Glomerular endothelial cell (primary cell): ENCODE measurements around the gene PAN2. TPM values are rescaled to one million over a fixed set of nuclear protein-coding genes. Genes with fewer than 3 reads are reported as not detected.
"Not testable (repeated sequence)": the region's sequence is repeated elsewhere in the genome, so short reads cannot be mapped to it uniquely, and the experiment has no call there.

Experiments used
- DNase-seq: peaks from one replicate; pipeline ENCODE4 v3.0.0-alpha.2; 2011; ENCODE audit warnings: low read depth, low spot score; ENCODE audit errors: extremely low read depth
- total RNA-seq: library from RNA; depleted of rRNA; stranded (reverse); fragments of >200 nt; gene quantifications from 2 replicates; pipeline ENCODE4 v1.2.3, GENCODE V29; 2015

PAN2 gene
- total RNA-seq, 1 donor from 2014 or later, result 18.4 TPM

DNA sequence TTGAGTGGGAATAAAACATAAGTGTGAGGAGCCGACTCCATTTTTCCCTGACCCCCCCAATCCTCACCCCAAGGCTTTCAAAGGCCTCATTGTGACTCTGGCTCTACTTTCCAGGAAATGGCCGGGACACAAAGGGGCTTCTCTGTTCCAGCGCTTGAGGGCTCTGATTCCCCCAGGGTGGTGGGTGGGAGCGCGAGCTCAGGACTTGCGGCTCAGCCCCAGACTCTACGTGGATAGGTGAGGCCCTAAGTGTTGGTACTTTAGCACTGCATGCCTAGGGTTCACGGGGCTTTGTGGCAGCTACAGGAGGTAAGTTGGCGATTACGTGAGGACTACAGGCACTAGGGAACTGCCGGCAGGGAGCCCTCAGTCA is 18.6 kb downstream of the PAN2 start:
- no peak for DNase-seq

DNA sequence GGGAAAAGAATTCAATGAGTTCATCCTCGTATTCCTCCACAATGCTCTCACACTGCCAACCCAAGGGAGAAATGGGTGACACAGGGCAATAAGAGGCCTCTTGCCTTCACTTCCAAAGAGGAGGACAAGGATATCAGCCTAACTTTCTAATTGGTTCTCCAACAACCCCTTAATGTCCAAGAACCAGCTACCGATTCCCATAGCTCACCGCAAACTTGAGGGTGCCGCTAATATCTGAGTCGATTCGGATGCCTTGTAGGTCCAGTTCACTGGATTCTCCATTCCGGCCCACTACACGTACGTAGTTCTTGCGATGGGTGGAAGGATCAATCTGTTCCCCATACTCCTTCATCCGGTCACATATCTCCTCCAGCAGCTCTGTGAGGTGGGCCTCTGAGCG is 22.8 kb downstream of the PAN2 start:
- DNase-seq, result no peak

DNA sequence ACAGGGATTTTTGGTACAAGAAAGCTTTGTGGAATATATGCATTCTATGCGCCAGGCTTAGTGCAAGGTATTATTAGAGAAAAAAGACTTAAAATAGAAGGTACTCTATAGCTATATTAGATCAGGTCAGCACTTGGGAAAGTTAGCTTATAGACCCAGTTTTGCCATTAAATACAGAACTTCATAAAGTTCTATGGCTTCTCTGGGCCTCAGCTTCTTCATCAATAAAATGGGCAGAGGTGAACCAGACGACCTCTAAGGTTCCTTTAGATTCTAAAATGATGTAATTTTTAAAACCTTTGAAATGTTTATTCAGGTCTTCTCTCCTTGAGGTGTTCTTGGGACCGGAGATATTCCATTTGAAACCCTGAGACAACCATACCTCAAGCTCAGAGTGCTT is 25.1 kb downstream of the PAN2 start:
- no peak for DNase-seq

DNA sequence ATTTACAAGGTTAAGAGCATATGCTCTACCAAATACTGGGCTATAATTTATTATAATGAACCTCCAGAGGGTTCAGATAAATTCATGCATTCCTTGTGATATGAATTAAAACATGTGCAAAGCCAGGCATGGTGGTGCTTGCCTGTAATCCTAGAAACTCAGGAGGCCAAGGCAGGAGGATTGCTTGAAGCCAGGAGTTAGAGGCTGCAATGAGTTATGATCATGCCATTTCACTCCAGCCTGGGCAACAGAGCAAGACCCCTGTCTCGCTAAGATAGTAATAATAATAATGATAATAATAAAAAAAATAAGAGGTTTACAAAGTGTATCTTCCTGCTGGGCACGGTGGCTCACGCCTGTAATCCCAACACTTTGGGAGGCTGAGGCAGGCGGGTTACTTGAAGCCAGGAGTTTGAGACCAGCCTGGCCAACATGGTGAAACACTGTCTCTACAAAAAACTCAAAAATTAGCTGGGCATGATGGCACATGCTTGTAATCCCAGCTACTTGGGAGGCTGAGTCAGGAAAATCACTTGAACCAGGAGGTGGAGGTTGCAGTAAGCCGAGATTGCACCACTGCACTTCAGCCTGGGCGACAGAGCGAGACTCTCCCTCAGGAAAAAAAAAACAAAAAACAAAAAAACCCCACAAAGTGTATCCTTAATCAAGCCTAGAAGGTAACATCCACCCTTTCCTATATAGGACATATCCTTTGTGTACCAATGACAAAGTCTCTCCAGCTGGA is 26.4 kb downstream of the PAN2 start:
- no peak for DNase-seq

DNA sequence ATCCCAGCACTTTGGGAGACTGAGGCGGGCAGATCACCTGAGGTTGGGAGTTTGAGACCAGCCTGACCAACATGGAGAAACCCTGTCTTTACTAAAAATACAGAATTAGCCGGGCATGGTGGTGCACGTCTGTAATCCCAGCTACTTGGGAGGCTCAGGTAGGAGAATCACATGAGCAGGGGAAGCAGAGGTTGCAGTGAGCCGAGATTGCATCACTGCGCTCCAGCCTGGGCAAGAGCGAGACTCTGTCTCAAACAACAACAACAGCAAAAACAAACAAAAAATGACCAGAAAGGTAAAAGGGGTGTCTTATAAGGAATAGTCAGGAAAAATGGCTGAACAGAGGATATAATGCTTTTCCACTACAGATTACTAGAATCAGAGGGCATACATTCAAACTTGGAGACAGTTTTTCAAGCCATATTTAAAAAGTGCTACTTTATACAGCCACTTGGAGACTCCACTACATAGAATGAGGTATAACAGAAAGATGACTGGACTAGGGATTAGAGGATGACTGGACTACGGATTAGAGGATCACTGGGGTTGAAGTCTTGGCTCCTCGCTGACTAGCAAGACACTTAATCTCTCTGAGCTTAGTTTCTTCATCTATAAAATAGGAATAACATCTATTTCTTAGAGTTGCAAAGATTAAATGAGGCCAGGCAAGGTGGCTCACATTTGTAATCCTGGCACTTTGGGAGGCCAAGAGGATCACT is 28.8 kb downstream of the PAN2 start:
- DNase-seq, result no peak

DNA sequence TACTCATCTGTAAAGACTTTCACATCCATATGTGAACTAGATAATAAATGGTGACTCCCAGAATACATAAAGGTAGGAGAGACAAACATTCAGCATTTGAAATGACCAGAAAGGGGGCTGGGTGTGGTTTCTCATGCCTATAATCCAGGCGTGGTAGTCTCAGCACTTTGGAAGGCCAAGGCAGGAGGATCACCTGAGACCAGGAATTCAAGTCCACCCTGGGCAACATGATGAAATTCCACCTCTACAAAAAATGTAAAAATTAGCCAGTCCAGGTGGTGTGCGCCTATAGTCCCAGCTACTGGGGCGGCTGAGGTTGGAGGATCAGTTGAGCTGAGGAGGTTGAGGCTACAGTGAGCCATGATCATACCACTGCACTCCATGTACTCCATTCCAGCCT is 29.5 kb downstream of the PAN2 start:
- no peak for DNase-seq

DNA sequence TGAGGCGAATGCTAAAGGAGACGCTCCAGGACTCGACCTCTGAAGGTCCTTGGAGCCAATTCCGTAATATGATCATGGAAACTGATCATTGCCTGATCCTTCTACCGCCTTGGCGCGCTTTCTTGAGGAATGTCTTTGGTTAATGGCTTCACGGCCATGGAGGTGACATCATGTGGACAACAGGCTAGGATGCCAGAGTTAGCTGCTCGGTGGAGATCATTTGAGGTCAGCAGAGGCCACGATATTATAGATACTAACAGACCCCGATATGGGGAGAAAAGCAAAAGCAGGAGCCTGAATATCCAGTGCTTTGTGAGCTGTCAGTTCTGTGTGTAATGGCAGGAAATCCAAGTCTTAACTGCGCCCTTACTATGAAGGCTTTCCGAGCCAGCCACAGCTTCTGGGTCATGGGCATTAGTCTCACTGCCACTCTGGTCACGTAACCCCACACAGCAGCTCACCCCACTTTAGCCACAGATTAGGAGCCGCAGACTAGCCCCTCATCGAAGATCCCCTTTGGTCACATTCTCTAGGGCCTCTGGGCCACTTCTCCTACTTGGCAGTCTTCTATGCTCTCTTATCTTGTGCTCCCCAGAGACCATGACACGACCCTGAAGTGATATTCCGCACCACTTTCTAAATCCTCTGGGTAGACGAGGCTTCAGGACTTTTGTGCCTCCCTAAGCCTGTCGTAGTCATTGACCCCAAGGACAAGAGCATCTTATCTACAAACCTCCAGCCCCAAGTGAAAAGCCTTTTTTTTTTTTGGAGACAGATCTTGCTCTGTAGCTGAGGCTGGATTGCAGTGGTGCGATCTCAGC is 32.9 kb downstream of the PAN2 start:
- DNase-seq, result no peak

DNA sequence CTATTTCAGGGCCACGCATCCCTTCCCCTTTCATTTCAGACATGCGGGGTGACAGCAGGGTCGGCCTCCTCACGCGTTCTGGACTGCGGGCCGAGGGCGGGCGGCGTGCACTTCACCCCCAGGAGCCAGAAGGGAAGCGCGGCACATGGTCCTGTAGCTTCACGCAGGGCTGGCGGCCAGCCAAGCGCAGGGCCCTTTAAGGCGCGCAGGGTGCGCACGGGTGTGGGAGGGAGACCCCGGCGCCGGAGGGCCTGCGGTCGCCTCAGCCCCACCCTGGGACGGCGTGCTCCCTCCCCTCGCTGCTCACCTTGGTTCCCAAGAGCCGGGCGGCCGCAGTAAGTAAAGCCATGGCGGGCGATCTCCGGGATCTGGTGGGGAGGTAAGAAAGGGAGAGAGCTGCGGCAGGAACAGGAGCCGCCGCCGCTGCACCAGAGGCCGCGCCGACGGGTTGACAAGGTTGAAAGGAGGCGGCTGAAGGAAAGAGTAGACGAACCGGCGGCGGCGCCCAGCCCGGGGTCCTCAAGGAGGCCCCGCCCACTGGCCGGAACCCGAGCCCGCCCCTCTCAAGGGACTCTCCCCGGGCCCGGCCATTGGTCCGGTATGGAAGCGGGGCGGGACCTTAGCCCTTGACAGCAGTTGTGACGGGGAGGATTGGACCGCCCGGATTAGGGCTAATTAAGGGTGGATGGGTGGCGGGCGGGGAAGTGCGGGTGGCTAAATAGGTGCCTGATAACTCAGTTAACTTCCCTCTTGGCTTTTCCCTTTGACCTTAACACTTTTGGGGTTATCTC is 33.8 kb downstream of the PAN2 start, which contains the start of gene CS:
Gene CS, minus strand, starts transcription at position 478 of the 791 bp plus-strand sequence. Its CDS starts 129 bp downstream, at position 349.
- peak; percentile 65 for DNase-seq

DNA sequence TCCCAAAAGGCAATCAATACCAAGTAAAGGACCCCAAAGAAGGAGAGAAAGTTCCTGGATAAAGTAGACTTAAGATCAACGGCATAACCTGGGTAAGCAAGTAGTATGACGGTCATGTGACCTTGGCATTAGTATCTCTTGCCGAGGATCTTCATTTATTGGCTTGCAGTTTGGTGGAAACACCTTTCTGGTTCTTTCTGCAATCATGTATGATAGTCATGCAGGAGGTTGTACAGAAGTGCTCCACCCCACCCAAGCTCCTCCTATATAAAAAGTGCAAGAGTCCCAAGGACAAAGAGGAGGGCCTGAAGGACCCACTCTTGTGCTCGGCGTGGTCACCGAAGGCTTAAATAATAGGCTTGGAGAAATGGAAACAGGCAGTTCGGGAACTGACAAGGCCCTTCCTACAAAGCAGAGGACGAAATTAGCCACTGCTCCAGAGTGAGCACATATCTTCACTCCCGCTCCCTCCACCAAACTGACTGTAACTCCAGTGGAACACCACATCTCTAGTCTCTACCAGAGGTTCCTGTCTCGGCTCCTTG is 34.4 kb downstream of the PAN2 start:
- no peak for DNase-seq

DNA sequence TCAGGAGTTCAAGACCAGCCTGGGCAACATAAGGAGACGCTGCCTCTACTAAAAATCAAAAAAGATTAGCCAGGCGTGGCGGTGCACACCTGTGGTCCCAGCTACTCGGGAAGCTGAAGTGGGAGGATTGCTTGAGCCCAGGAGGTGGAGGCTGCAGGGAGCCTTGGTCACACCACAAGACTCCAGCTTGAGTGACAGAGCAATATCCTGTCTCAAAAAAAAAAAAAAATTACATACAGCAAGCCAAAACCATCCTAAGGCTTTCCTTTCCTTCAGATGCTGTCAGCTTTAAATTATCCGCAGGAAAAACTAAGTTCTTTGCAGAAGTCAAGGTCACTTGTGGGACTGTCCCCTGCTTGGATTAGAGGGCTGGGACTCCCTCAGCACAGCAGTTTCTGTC is 35.0 kb downstream of the PAN2 start:
- DNase-seq, result no peak

DNA sequence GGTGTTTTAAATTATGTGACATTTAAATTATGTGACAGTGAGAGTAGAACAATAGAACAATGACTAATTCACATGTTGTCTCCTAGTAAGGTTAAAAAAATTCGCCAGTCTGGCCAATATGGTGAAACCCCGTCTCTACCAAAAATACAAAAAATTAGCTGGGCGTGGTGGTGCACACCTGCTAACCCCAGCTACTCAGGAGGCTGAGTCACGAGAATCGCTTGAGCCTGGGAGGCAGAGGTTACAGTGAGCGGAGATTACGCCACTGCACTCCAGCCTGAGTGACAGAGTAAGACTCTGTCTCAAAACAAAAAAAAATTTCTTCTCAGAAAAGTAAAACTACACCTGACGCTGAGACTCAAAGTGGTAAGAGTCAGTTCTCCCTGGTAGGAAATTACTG is 36.4 kb downstream of the PAN2 start:
- DNase-seq, result no peak

DNA sequence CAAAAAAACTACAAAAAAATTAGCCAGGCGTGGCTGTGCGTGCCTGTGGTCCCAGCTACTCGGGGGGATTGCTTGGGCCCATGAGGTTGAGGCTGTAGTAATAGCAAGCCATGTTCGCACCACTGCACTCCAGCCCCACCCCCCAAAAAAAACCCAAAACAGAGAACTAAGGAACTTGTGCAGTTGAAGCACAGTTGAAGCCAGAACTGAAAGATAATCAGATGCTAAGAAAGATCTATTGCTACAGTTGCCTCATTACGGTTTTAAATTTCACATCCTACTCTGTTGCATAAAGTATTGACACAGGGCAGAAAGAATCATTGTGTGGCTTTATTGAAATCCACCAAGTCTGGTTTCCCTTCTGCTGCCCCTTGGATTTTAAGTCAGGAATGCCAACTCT is 37.5 kb downstream of the PAN2 start:
- no peak for DNase-seq

DNA sequence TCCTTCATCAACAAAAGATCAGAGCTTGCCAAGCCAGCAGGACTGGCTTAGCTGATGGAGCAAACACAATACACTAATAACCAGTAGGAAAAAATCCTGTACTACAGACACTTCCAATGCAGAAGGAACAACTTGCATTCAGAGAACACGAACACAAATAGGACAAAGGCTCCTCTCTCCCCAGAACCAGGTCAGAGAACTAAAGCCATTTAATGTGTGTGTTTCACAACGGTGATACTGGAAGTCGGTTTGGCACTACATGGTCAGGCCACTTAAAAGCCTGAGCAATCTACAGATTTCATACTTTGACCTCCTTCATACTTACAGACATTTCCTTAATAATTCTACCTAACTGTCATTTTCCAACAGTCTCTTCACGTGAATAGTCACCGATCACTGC is 40.0 kb downstream of the PAN2 start:
- no peak for DNase-seq

DNA sequence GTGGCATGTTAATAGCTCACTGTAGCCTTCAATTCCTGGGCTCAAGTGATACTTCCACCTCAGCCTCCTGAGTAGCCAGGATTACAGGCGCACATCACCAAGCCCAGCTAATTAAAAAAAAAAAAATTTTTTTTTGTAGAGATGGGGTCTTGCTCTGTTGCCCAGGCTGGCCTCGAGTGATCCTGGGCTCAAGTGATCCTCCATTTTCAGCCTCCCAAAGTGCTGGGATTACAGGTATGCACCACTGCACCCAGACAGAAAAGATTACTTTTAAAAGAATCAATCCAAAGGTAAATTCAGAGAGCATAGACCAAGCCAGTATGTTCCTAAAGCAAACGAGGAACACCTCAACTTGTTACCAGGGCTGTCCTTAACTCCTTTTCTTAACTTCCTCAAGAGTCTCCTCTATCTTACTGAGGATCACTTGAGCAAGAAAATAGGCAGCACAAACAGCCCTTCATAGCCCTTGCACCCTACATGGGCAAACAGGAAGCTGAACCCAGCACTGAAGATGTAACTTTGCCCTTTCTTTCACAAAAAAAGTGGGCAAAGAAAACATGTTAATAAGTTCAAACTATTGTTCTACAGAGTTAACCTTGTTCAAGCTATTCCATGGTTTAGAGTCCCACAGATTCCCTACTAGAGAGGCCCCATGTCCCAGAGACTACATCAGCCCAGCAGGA is 45.0 kb downstream of the PAN2 start:
- DNase-seq, result no peak

DNA sequence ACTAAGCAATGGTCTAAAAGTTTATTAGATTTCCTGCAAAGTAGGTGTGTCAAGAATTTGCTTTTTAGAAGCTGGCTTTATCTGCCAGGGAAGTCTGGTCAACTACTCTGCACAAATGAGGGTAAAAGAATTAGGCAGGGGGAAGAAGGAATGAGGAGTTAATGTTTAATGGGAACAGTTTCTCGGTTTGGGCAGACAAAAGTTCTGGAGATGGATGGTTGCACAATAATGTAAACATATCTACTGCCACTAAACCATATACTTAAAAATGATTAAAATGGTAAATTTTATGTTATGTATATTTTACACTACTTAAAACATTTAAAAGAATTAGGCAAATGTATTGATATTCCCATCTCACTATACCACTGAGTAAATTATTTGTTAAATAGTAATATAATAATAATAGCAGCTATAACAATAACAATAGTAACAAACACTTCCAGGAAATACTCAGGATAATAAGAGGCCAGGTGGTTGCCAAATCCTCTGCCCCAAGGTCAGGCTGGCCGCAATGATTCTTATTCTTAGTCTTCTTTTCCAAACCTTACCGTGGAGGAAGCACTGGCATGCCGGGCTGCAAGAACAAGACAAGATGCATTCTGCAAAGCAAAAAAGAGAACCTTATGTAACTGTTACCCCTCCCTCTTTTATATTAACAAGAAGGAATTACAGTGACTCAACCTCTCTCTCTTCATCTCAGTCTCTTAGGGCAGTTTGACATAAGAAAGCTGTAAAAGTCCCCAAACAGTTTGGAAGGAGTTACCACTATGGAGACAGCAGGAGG is 47.6 kb downstream of the PAN2 start:
- no peak for DNase-seq

DNA sequence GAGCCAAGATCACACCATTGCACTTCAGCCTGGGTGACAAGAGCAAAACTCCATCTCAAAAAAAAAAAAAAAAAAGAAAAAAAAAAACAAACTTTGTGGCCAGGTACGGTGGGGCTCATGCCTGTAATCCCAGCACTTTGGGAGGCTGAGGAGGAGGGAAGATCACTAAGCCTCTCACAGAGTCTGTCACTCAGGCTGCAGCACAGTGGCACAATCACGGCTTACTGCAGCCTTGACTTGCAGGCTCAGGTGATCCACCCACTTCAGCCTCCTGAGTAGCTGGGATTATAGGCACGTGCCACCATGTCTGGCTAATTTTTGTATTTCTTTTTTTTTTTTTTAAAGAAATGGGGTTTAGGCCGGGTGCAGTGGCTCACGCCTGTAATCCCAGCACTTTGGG is 49.5 kb downstream of the PAN2 start:
- not testable (repeated sequence) for DNase-seq

DNA sequence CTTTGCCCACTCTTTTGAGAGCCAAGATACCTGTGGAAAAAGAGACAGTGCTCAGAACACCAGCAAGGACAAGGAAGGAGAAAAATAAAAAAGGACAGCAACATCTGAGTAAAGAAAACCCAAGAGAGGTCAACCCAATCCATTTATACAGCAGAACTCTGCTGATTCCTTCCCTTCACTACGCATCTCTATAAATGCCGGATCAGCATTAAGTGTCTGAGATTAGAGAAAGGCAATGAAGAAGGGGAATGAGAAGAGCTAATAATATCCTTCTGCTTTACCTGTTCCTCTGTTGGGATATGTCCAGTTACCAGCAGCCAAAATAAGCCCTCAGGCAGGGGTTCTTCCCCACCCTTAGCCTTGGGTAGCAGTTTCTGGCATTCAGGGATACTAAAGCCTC is 51.2 kb downstream of the PAN2 start:
- no peak for DNase-seq

DNA sequence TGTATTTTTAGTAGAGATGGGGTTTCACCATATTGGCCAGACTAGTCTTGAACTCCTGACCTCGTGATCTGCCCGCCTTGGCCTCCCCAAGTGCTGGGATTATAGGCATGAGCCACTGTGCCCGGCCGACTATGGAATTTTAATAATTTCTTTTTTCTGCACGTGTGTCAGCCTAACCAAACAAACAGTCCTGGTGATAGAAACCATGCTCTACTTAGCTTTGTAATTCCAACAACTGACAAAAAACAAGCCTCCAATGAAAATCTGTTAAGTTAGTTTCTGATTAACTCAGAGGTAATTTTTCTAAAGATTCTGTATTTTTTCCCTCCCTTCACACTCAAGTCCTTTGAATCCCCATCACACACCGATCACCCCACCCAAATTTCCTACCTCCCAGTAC is 51.8 kb downstream of the PAN2 start:
- DNase-seq, result no peak

DNA sequence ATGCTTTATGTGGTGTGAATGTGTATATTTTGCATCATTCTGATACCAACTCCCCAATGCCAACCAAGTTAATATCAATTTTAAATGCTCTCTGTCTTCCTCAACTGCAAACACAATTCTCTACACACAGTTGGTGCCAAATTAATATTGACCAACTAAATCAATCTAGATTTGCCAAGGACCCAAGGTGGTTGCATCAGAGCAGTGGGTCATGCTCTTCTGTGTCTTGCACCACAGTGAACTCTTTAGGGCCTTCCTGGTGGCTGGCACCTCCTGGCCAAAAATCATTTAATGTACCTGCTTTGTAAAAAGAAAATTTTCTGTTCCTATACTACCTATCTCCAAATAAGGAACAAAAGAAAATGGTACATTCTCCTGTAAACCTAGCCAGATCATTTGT is 53.0 kb downstream of the PAN2 start:
- DNase-seq, result no peak
